Ovary (tissue), 9 donors: ENCODE results near the gene FAM3D. TPM values are rescaled to one million over a fixed set of nuclear protein-coding genes. Genes with fewer than 3 reads are reported as not detected.

ENCODE experiments used
- DNase-seq, 5 donors: peaks; one replicate each; pipeline ENCODE4 v3.0.0-alpha.2; 2019 to 2020
- H3K27ac ChIP-seq, 2 donors: fragments of 200-600 bp; one replicate each; pipeline versions ENCODE4 v1.5.1 to v1.8.0; 2019 to 2022
- H3K27me3 ChIP-seq: fragments of 200-600 bp; one replicate; pipeline ENCODE4 v1.8.0; 2022
- H3K36me3 ChIP-seq: fragments of 200-600 bp; sonication (generic); one replicate; pipeline ENCODE4 v1.5.1; 2019
- H3K4me1 ChIP-seq: one replicate; pipeline ENCODE4 v1.8.1; 2013; ENCODE audit warnings: mild to moderate bottlenecking, moderate library complexity; ENCODE audit not compliant: insufficient read depth
- H3K4me3 ChIP-seq: fragments of 200-600 bp; sonication (generic); one replicate; pipeline ENCODE4 v1.5.1; 2017
- H3K9me3 ChIP-seq, 2 donors: fragments of 200-600 bp in 1 of 2; sonication (generic) in 1 of 2; one replicate each; pipeline versions ENCODE4 v1.5.1 to v1.8.1; 2013 to 2019; ENCODE audit warnings: mild to moderate bottlenecking in 1 of 2, moderate library complexity in 1 of 2
- CTCF ChIP-seq, 3 donors: fragments of 450-650 bp in 2 of 3; fragments of 200-600 bp in 1 of 3; IDR thresholded peaks; one replicate each; pipeline versions ENCODE4 v1.5.1 to v1.8.0; 2016 to 2022; ENCODE audit warnings: antibody characterized with exemption in 3 of 3, mild to moderate bottlenecking in 1 of 3
- EP300 ChIP-seq: sonication (generic); formaldehyde crosslinking; IDR thresholded peaks from one replicate; pipeline ENCODE4 v1.6.1; 2017; ENCODE audit warnings: antibody characterized with exemption
- POLR2A ChIP-seq: fragments of 450-650 bp; IDR thresholded peaks from one replicate; pipeline ENCODE4 v1.6.1; 2017; ENCODE audit warnings: antibody characterized with exemption, mild to moderate bottlenecking, moderate library complexity
- WGBS, 3 donors: extraction: QIAGEN DNeasy Blood & Tissue Kit in 1 of 3; methylation state at CpG; one replicate each; pipeline versions ENCODE4 v1.1.5 to v1.1.7; 2013 to 2017; 5-methylcytosine and 5-hydroxymethylcytosine counted together
- intact Hi-C, 4 donors: fragments of 100-400 bp; cut with DNase I; formaldehyde crosslinking; loops; one replicate each; pipeline versions ENCODE4 v1.11.0 to v1.15.1; 2022 to 2023
- polyA plus RNA-seq, 2 donors: library from polyadenylated mRNA; stranded (reverse); fragments of 200-250 nt in 1 of 2; fragments of 350-450 nt in 1 of 2; fragmentation: Illumina TruSeq in 1 of 2; extraction: RNeasy Lipid Tissue Mini Kit (QIAGEN cat#74804) in 1 of 2; gene quantifications; one replicate each; pipeline ENCODE4 v1.2.3, GENCODE V29; 2013 to 2014
- total RNA-seq, 7 donors: library from RNA; depleted of rRNA in 2 of 7; stranded (reverse); fragments of >200 nt in 2 of 7; fragmentation: NEBNext Ultra II Directional in 3 of 7; extraction: Animal tissue kit (Norgen Biotek cat#: 25700) in 3 of 7; gene quantifications; one replicate each; pipeline versions ENCODE4 v1.1.0 to v1.2.4, GENCODE V29; 2016 to 2023
- donor health status: DM: no; HTN: no; CAD: no; lungs with moderate emphysema.
- donor health status: DM: no; HTN: no; CAD: no.
- donor health status: Bipolar disorder and iron deficiency.
- donor health status: DM: yes; HTN: yes; CAD: no.
- donor health status: DM: no; HTN: no; CAD: no.
- donor health status: DM: yes; HTN: yes; CAD: no.

The FAM3D gene
- total and polyA plus RNA-seq, 9 donors, result 0.36 to 6.3 TPM; not detected in 7

- DNase-seq, result no peak
- Histone ChIP-seq H3K4me1 (no peaks in the 10 kb centered on the region), H3K36me3 (no peaks in the 10 kb centered on the region), H3K4me3 (no peak overlapping the region), H3K9me3 (no peaks in the 10 kb centered on the region), H3K27me3 (no peaks in the 10 kb centered on the region), H3K27ac (no peak overlapping the region)
- 79 to 83% (median 80%) methylated on average over 8 of the region's 8 CpGs for WGBS, 3 donors
- no peak for TF ChIP-seq EP300
- no peak for TF ChIP-seq POLR2A
- TF ChIP-seq CTCF (IDR thresholded peaks at IDR 0.05), result no peak
- intact Hi-C loops, result no loop called here
Observed at GRCh38 chr3:58657571-58658141, 8.9 kb downstream of the FAM3D start.

- no peak for TF ChIP-seq CTCF (IDR thresholded peaks at IDR 0.05)
- TF ChIP-seq EP300, result no peak
- TF ChIP-seq POLR2A, result no peak
Observed at GRCh38 chr3:58657036-58657520, 9.5 kb downstream of the FAM3D start.

GRCh38 chr3:58656631-58657030, 9.9 kb downstream of the FAM3D start:
- no peak for DNase-seq
- WGBS, 3 donors, result 67 to 78% (median 78%) methylated on average over 2 of the region's 2 CpGs
- H3K4me3 ChIP-seq, result no peak overlapping the region
- H3K27me3 ChIP-seq, result no peaks in the 10 kb centered on the region
- no peaks in the 10 kb centered on the region for H3K4me1 ChIP-seq
- no peaks in the 10 kb centered on the region for H3K36me3 ChIP-seq
- H3K27ac ChIP-seq, result no peak overlapping the region
- intact Hi-C loops, result no loop called here
- no peaks in the 10 kb centered on the region for H3K9me3 ChIP-seq
- TF ChIP-seq POLR2A (no peak), CTCF (IDR thresholded peaks at IDR 0.05) (no peak), EP300 (no peak)

More at GRCh38 chr3:58657036-58657520, 9.5 kb downstream of the FAM3D start:
- H3K4me3 ChIP-seq, result no peak overlapping the region
- H3K4me1 ChIP-seq, result no peaks in the 10 kb centered on the region
- no peaks in the 10 kb centered on the region for H3K36me3 ChIP-seq
- no peaks in the 10 kb centered on the region for H3K27me3 ChIP-seq
- intact Hi-C loops, result no loop called here
- no peak overlapping the region for H3K27ac ChIP-seq
- 65 to 78% (median 73%) methylated on average over 9 of the region's 9 CpGs for WGBS, 3 donors
- no peak for DNase-seq
- no peaks in the 10 kb centered on the region for H3K9me3 ChIP-seq

GRCh38 chr3:58654466-58654865, 12.1 kb downstream of the FAM3D start:
- TF ChIP-seq CTCF (IDR thresholded peaks at IDR 0.05) (no peak), POLR2A (no peak), EP300 (no peak)
- WGBS, 3 donors, result 83 to 89% (median 86%) methylated on average over 6 of the region's 6 CpGs
- intact Hi-C loops, result no loop called here
- H3K27me3 ChIP-seq, result no peaks in the 10 kb centered on the region
- H3K4me1 ChIP-seq, result no peaks in the 10 kb centered on the region
- H3K4me3 ChIP-seq, result no peak overlapping the region
- H3K36me3 ChIP-seq, result no peaks in the 10 kb centered on the region
- H3K9me3 ChIP-seq, result no peaks in the 10 kb centered on the region
- H3K27ac ChIP-seq, result no peak overlapping the region
- DNase-seq, result no peak
